GM19463 (cell line): ENCODE results near the gene ATXN3.

Experiments
- ATAC-seq: cut with Tn5 transposase; IDR thresholded peaks from one replicate; pipeline ENCODE4 v1.9.1; 2021; ENCODE audit warnings: mild to moderate bottlenecking, moderate library complexity; ENCODE audit not compliant: unreplicated experiment

The ATXN3 gene

GRCh38 chr14:92010644-92011043 is 95.7 kb downstream of the ATXN3 start:
- no peak for ATAC-seq

GRCh38 chr14:92009604-92010003 is 96.8 kb downstream of the ATXN3 start:
- no peak for ATAC-seq
